CD4-positive, alpha-beta T cell treated with Interleukin-2 at 100 ng/mL for 4 hours (primary cell): Measurements from ENCODE around the gene RCSD1.

Source experiments
- DNase-seq: peaks from one replicate; pipeline ENCODE4 v3.0.0-alpha.2; 2020; ENCODE audit warnings: low spot score

The RCSD1 gene

DNA sequence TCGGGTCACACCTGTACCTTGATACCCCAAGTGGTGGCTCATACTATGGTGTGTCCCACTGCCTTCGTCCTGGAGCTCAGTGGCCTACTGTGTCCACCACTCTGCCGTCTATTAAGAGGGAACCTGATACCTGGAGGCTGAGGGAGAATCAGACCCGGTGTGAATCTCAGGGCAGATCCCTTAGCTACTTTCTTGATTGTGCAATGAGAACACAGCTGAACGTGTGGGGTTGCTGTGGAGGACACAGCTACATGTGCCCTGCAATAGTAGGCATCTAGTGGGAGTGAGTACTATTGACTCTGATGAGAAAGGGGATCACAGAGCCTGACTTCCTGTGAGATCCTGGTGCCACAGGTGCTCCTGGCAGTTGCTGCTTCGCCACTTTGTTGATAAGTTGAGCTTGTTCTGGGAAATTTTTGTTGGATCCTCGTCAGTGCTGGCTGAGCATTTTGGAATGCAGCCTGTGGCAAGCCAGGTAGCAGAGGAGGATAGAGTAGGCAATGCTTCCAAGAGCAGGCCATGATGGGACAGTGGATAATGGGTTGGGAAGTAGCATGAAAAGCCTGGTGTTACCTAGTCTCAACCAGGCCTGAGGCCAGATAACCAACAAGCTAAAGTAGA is 63.5 kb downstream of the RCSD1 start:
- DNase-seq, result no peak

DNA sequence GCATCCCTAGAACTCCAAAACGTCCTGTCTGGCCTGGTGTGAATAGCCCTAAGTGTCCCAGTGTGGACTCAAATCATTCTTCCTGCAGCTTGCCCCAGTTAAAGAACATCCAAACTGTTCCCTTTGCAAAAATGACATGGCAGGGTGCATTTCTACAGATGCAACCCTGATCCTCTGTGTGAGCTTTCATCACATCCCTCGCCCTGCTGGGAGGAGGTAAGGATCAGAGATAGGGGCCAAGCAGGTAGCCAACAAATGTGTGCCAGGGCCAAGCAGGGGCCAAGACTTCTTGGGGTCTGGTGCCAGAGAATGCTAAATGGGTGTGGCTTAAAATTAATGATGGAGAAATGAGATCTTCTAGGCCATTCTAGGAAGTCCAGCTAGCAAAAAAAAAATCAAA is 64.7 kb downstream of the RCSD1 start:
- no peak for DNase-seq

DNA sequence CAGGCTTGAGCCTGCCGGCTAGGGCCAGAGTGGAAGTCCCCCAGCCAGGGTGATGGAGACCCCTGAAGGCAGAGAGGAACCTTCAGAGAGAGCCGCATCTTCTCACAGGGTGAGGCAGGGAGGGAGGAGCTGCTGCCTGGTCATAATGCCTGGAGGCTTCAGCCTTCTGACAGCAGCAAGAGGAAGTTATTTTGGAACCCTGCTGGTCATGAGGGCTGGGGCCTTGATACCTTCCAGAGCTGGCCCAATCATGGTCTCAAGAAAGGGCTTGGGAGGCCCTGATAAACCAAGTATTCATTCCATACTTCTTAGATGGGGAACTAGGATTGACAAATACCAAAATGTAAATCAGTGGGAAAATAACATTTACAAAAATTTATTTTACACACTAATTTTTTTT is 65.1 kb downstream of the RCSD1 start:
- no peak for DNase-seq

DNA sequence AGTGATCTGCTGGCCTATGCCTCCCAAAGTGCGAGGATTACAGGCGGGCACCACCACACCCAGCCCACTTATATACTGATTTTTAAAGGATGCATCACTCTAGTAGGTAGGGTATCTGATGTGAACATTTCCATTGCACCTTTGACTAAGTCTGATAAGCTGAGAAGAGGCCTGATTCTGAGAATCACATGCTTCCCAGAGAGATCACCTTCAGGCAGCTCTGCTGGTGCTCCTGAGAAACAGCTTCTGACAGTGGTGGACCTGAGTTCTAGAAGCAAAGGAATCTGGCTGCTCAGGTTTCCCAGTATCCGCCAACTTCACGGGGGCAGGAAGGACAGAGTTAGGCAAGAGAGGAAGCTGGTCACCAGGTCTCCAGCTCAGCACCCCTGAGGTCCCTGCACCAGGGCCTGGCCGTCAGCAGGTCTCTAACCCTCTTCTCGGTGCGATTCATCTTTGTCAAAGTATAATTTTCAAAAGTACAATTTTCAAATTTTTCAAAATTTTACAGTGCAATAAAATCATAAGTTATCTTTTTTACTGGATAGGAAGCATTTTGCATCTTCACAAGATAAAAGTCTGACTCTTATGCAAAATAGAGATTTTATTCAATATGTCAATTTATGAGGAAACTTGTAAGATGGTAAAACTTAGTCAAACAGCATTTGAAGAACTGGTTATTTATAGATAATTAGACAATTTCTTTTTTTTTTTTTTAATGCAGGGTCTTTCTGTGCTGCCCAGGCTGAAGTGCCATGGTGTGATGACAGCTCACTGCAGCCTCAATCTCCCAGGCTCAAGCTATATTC is 65.9 kb downstream of the RCSD1 start:
- DNase-seq, result no peak

DNA sequence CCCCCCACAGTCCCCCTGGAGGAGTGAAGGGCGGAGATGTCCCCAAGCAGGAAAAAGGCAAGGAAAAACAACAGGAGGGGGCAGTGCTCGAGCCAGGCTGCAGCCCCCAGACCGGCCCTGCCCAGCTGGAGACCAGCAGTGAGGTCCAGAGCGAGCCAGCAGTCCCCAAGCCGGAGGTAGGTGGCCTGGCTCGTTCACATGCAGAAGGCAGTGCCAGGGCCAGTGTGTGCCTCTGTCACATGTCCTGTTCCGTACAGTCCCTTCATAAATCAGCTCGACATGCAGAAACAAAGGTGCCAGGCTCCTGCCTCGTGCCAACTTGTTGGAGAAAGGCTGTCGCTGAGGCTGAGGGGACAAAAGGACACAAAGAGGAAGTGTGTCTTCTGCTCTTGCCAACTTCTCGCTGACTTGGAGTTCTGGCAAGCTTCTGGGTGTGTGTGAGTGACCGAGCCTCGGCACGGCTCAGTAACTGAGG is 67.7 kb downstream of the RCSD1 start:
- no peak for DNase-seq

DNA sequence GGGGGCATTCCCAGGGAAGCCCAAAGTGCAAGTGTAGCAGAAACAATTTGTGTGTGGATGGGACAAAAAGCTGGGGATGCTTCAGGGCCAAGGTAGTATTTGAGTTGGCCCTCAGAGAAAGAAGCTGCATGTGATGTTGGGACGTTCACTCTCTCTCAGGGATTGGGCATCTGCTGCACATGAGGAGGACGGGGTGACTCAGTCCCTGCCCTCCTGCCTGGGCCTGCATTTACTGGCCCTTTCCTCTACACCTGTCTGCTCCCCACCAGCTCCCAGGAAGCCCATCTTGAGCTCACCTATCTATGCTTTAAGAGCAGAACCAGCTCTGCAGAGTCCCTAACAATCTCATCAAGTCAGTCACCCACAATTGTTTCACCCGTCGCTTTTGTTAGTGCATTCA is 68.3 kb downstream of the RCSD1 start:
- DNase-seq, result no peak

DNA sequence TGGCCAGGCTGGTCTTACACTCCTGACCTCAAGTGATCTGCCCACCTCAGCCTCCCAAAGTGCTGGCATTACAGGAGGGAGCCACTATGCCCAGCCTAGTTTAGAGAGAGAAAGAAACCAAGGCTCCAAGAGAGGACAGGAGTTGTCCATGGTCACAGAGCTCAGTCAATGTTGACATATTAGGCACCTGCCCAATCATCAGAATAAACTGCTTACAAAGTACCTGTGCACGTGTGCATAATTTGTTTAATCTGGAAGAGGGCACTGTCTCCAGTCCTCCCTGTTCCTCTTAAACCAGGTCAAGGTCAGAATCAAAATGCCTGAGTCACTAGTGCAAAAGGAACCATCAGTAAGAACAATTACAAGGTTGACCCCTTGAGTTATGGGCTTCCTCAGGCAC is 71.5 kb downstream of the RCSD1 start:
- DNase-seq, result no peak

DNA sequence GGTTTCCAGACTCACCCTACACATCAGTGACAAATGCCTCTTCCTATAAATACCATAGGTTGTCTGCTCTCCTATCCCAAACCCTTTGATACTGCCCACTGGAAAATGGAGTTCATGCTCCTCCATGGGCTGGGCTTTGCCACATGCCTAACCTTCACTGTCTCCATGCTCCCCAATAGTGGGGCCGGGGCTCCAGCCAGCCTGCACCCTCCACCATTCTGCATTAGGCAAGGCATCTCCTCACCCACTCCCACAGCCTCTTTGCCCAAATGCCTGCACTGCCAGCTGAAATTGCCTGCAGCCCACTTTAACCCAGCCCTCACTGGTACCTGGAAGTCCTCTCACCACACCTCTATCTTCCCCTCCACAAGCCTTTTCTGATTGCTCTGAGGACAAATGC is 73.5 kb downstream of the RCSD1 start:
- no peak for DNase-seq

DNA sequence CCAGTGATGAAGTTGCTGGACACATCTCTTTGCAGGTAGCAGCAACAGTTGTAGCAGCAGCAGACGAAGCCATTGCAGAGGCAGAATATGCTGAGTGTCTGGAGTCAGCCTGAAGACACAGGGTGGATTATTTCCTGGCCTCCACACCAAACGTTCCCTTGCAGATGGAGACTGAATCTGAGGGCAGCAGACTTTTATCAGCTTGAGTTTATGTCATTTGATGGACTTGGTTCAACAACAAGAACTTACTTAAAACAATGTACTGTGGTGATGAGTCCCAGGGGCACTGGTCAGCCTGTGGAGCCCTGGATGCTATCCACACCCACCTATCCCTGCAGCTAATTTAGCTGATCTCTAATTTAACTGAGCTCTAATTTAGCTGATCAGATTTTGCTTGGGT is 74.7 kb downstream of the RCSD1 start:
- DNase-seq, result no peak

DNA sequence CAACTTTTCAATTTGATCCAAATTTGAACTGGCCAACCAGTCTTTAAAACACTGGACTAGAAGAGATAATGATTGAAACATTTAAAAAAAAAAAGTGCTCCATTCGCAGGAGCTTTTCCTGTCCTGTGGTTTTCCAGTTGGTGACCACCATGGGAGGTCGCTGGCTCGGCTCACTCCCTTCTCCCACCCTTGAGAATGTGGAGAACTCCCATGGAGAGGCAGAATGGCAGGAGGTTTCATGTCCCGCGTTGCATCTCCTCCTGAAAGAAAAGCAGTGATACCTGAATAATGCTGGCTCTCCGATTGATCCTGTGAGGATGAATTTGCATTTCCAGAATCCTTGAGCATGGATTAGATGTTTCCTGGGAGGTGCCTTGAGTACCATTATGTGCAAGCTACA is 75.2 kb downstream of the RCSD1 start:
- DNase-seq, result no peak

DNA sequence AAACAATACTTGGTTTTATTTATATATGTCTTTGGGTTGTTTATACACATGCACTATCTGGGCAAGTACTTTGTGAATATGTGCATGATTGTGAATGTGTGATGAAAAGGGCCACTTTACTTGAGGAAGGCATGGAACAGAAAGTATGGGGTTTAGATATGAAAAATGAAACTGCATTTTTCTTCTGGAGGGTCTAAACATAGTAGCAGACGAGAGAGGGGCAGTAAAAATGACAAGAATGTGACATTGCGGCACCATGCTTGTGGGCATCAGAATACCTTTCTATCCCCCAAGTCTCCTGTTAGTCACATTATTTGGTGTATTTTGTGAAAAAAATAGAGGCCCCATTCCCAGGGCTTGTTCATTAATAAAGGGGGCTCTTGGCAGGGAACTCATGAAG is 76.3 kb downstream of the RCSD1 start:
- no peak for DNase-seq

DNA sequence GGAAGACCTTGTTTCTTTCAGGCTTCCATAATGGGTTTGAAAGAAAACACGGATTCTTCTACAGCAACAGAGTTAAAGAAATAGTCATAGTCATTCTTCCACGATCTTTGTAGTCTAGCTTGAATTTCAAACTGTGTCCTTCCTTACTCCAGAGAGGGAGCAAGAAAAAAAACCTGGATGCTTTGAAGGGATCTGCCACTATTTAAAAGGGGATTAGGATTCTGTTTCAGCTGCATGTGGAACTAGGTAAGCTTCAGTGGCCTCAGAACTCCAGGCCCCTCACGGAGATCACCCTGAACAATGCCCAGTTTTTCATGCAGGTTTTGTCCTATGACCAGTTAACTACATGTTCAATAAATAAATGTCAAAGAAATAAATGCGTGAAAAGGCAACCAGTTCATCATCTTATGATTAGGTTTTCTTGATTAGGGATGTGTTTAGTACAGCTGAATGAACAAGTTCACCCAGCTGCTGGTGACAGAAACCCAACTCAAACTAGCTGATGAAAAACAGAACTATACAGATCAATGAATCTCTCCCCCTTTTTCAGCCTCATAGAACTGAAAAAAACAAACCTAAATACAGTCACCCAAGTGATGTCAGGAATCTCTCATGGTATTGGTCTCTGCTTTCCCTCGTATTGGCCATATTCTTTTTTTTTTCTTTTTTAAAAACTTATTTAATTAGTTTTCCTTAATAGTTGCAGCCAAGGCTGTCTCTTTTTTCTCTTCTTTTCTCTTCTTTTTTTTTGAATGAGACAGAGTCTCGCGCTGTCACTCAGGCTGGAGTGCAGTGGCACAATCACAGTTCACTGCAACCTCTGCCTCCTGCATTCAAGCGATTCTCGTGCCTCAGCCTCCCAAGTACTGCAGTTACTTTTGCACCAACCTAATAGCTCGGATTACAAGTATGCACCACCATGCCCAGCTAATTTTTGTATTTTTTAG is 77.2 kb downstream of the RCSD1 start:
- no peak for DNase-seq

DNA sequence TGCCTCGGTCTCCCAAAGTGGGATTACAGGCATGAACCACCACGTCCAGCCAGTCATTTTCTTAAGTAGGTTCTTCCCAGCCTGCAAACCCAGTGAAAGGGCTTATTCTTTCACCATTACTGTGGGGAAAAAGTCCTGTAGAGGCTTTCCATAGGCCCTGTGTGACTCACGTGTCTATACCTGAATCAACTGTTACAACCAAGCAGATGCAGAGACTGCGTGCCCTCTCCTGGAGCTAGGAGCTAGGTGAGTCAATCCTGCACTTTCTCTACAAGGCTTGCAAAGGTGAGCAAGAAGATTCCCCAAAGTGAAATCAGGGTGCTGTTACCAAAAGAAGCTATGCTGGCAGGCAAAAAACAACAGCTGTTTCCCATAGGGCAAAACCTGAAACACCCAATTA is 77.9 kb downstream of the RCSD1 start:
- no peak for DNase-seq

DNA sequence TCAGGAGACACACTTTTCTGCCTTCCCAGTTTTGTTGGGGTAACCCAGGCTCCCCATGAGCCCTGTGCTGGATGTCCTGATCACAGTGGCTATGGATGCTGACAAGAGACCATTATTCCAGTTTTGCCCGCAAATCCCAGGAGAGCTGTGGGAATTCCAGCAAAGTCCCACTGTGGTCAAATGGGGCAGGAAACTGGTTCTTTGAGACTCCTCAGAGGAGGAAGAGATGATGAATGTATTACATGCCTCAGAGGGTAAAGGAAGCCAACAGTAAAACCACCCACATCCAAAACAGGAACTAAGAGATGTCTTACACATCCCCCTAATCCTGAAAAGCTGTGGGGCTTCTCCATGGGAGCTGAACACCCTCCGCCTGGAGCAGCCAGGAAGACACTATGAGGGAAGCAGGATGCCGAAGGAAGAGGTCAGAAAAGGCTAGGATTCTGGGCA is 78.9 kb downstream of the RCSD1 start:
- no peak for DNase-seq

DNA sequence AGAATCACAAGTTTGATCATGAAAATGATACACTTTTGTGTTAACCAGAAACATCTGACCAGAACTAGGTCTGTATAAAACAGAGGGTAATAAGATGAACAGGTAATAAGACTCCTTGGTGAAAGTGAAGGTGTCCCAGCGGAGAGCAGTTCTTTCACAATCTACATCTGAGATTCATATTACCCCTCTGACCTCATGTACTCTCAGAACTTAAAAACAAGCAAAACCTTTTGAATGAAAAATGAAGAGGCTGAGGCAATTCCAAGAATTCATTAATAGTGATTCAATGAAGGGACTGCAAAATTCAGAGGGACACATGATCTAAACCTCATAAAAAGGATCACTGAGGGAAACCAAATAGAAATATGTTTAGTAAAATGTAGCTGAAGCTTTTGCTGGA is 80.8 kb downstream of the RCSD1 start:
- DNase-seq, result no peak

DNA sequence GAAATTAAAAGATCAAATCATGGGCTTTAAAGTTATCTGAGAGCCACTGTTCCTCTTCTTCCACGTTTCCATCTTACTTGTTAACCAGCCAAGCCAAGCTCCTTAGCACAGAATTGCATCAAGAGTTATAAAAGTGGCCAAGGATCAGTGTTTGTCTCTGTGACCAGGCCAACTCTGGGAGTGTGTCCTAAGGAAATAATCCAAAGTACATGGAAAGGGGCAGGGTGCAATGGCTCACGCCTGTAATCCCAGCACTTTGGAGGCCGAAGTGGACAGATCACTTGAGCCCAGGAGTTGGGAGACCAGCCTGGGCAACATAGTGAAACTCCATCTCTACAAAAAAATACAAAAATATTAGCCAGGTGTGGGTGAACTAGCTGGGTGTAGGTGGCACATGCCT is 81.8 kb downstream of the RCSD1 start:
- no peak for DNase-seq

DNA sequence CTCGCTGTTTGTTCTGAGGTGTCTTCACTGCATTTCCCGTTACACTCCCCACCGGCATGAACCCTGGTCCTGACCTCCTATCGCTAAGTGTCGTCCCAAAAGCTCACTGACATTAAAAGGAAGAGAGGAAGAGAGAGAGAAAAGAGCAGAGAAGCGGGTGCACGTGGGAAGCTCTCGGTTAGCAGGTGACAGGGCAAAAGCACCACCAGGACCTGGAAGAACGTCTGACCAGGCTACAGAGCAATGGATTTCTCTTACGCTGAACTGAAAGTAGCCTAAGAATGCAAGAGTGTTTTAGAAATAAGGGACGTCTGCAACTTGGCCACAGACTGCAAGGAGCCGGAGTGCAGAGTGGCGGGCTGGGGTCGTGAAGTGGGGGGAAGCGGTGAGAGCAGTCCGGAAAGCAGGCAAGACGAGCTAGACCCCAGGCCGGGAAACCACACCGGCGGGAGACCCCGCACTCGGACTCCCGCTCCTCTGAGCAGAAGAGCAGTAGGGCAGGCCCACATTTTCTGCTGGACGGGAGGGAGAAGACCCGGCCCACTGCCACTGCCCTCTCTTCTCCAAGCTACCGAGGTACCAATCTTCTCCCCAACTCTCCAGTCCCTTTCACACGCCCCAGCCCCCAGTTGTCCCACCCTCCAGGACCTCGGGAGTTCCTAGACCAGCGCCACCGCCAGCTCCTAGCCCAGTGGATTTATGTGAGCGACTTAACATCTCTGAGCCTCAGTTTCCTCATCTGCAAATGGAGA is 83.5 kb downstream of the RCSD1 start:
- no peak for DNase-seq

DNA sequence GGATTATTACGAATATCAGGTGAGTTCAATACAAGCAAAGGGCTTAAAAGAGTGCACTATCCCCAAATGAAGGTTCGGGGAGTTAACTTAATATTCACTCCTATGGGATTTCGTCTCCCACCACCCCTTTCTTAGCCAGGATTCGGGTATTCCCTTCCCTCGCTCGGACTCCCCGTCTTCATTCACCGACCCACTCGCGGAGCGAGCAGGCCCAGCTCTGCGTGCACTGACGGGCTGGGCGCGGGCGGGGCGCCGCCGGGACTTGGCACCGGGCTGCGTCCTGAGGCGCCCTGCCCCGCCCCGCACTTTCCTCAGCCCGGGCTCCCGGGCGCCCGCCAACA is 84.0 kb downstream of the RCSD1 start:
- DNase-seq, result no peak

DNA sequence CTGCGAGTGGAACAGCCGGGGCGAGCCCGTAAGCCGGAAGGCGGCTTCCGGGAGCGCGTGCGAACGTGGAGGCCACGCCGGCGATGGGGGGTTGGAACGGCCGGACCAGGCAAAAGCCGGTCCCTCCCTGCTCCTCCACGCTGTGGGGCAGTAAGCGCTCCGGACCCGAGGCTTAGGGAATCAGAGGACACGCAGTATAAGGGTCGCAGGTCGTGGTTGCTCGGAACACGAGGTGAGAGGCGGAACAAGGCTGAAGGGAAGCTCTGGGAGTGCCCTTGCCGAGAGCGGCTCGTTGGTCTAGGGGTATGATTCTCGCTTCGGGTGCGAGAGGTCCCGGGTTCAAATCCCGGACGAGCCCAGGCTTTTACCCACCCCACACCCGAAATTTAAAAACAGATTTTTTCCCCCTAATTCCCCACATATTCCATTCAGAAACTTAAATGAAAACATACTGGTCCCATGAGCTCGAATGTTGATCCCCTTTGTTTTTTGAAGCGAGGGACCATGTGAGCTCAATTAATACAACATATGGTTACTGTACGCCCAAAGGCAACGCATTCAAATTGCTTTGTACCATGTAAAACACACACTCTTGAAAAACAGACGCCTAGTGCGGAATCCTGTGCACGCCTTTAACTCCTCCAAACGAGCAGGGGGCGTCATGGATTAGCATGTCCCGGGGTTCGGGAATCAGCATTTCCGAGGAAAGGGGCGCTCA is 84.6 kb downstream of the RCSD1 start:
- peak; percentile 90 for DNase-seq

DNA sequence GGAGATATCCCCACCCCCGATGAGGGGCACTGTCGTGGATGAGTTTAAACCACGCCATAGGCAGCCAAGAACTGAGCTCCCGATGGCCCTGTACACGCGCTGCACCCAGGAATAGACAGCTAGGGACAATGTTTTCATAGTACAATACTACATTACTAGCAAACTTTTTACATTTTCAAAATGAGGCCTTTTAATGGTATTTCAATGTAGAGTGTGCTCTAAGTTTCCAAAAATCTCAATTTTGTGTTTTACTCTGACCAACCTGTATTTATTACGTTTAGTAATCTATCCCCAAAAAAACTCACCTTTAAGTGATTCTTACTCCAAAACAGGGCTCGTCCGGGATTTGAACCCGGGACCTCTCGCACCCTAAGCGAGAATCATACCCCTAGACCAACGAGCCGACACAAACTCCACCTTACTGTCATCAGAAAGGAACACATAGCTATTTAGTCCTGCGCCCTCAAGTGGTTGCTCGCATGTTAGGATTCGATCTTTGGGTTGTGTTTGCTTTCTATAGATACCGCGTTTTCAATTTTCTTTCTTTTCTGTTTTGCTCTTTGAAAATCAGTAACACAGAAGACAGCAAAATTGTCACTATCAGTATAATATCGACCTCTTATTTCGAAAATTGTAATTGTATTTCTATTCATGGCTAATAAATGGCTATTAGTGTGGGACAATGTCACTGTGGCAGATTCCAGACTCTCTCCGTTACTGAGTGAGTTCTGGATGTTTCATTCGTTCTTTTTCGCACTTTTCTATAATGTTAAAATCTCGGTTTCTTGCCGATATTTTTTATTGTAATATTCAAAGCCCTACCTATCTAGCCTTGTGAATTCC is 85.3 kb downstream of the RCSD1 start:
- DNase-seq, result peak; percentile 93

DNA sequence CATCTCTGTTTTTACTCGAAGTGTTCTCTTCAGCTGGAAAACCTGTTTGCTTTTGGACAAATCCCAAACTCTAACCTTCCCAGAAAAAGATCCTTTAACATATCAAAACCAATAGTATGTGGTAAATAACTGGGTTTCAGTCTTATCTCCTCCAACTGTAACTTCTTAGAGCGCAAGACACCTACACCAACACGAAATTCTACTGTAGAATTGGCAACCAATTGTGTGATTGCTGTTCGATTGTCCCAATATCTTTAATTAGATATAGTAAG is 85.9 kb downstream of the RCSD1 start:
- DNase-seq, result no peak
